Endodermal cell (in vitro differentiated cells): ENCODE results near the gene GTF2A1. TPM values are rescaled to one million over a fixed set of nuclear protein-coding genes. Genes with fewer than 3 reads are reported as not detected.

Experiments
- DNase-seq: peaks from one replicate; pipeline ENCODE4 v3.0.0-alpha.2; 2017
- H3K27ac ChIP-seq: 2 replicates; pipeline ENCODE4 v1.5.1; 2013; ENCODE audit warnings: mild to moderate bottlenecking, low read depth, low read length, moderate library complexity
- H3K27me3 ChIP-seq: 2 replicates; pipeline ENCODE4 v1.6.1; 2013; ENCODE audit warnings: mild to moderate bottlenecking, low read length, moderate library complexity; ENCODE audit not compliant: insufficient read depth, control insufficient read depth, poor library complexity, severe bottlenecking
- H3K36me3 ChIP-seq: 2 replicates; pipeline ENCODE4 v1.7.0; 2013; ENCODE audit warnings: mild to moderate bottlenecking, low read length, moderate library complexity; ENCODE audit not compliant: control insufficient read depth, insufficient read depth
- H3K4me1 ChIP-seq: one replicate; pipeline ENCODE4 v1.7.0; 2013; ENCODE audit warnings: low read length; ENCODE audit not compliant: control insufficient read depth, insufficient read depth
- H3K4me3 ChIP-seq: 2 replicates; pipeline ENCODE4 v1.5.1; 2013; ENCODE audit warnings: mild to moderate bottlenecking, low read length, moderate library complexity
- H3K9ac ChIP-seq: 2 replicates; pipeline ENCODE4 v1.6.1; 2013; ENCODE audit warnings: mild to moderate bottlenecking, low read length, moderate library complexity; ENCODE audit not compliant: poor library complexity, severe bottlenecking; ENCODE audit errors: extremely low read depth
- H3K9me3 ChIP-seq: 2 replicates; pipeline ENCODE4 v1.6.1; 2013; ENCODE audit warnings: mild to moderate bottlenecking, low read length, moderate library complexity; ENCODE audit not compliant: control insufficient read depth
- H3K27ac Mint-ChIP-seq: 2 replicates; pipeline ENCODE4 v1.8.0; 2020; ENCODE audit warnings: mixed read lengths
- H3K27me3 Mint-ChIP-seq: 2 replicates; pipeline ENCODE4 v1.8.0; 2021; ENCODE audit warnings: mild to moderate bottlenecking, mixed read lengths; ENCODE audit not compliant: insufficient read depth
- H3K36me3 Mint-ChIP-seq: 2 replicates; pipeline ENCODE4 v1.8.0; 2020; ENCODE audit warnings: low read depth, mixed read lengths
- H3K4me1 Mint-ChIP-seq: 2 replicates; pipeline ENCODE4 v1.8.0; 2020; ENCODE audit warnings: mixed read lengths
- H3K4me3 Mint-ChIP-seq: 2 replicates; pipeline ENCODE4 v1.8.0; 2020; ENCODE audit warnings: mild to moderate bottlenecking, moderate library complexity, mixed read lengths
- H3K9me3 Mint-ChIP-seq: 2 replicates; pipeline ENCODE4 v1.8.0; 2020; ENCODE audit warnings: mild to moderate bottlenecking, mixed read lengths
- CTCF ChIP-seq: fragments of 200-600 bp; sonication (generic); conservative IDR thresholded peaks from 2 replicates; pipeline ENCODE4 v1.5.0; 2021; ENCODE audit warnings: antibody characterized with exemption, mild to moderate bottlenecking
- WGBS, 2 experiments: methylation state at CpG; one replicate each; pipeline versions ENCODE4 v1.1.5 to v1.1.7; 2013; ENCODE audit warnings: missing lambda C conversion rate in 2 of 2, mixed read lengths in 1 of 2; ENCODE audit not compliant: insufficient coverage in 1 of 2, insufficient read length in 1 of 2; 5-methylcytosine and 5-hydroxymethylcytosine counted together
- total RNA-seq, 2 donors: library from RNA; stranded (reverse); fragmentation: NEBNext Ultra II Directional in 1 of 2; extraction: Animal tissue kit (Norgen Biotek cat#: 25700) in 1 of 2; gene quantifications; 2 replicates in 1 of 2; 3 replicates in 1 of 2; pipeline ENCODE4 v1.2.1, GENCODE V29; 2021

Gene GTF2A1
- total RNA-seq, 2 donors from 2014 or later: 34.3 to 34.4 TPM

DNA sequence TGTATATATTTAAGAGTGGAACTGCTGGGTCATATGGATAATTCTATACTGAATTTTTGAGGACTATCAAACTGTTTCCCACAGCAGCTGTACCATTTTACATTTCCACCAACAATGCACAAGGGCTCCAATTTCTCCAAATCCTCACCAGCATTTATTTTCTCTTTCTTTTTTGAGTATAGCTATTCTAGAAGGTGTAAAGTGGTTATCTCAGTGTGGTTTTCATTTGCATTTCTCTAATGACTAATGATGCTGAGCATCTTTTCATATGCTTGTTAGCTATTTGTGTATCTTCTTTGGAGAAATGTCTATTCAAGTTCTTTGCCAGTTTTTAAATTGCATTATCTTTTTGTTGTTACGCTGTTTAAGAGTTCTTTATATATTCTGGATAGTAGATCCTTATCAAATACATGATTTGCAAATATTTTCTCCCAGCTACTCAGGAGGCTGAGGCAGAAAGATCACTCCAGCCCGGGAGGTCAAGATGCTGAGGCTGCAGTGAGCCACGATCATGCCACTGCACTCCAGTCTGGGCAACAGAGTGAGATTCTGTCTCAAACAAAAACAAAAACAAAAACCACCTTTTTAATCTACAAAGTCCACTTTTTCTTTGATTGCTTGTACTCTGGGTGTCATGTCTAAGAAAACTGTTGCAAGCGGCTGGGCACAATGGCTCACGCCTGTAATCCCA is 32.8 kb downstream of the GTF2A1 start:
- Mint-ChIP-seq H3K27me3 (no peaks in the 10 kb centered on the region), H3K9me3 (no peaks in the 10 kb centered on the region), H3K27ac (no peak overlapping the region), H3K4me1 (no peaks in the 10 kb centered on the region), H3K4me3 (no peak overlapping the region), H3K36me3 (peaks cover 59% of the 10 kb centered on the region)
- no peaks in the 10 kb centered on the region for H3K4me1 ChIP-seq
- H3K9me3 ChIP-seq: no peaks in the 10 kb centered on the region
- H3K4me3 ChIP-seq: no peak overlapping the region
- H3K9ac ChIP-seq: no peak overlapping the region
- no peak overlapping the region for H3K27ac ChIP-seq
- H3K27me3 ChIP-seq: no peaks in the 10 kb centered on the region
- WGBS, 2 experiments: 95 to 100% methylated on average over 4 of the region's 5 CpGs
- H3K36me3 ChIP-seq: peaks cover 85% of the 10 kb centered on the region
- DNase-seq: no peak
- TF ChIP-seq CTCF: no peak

GRCh38 chr14:81179631-81180030 is 41.1 kb downstream of the GTF2A1 start:
- TF ChIP-seq CTCF: no peak
- H3K9me3 ChIP-seq: no peaks in the 10 kb centered on the region
- Mint-ChIP-seq H3K27me3 (no peaks in the 10 kb centered on the region), H3K4me1 (no peaks in the 10 kb centered on the region), H3K4me3 (no peak overlapping the region), H3K9me3 (no peaks in the 10 kb centered on the region), H3K27ac (no peak overlapping the region), H3K36me3 (peaks cover 33% of the 10 kb centered on the region)
- peaks cover 69% of the 10 kb centered on the region for H3K36me3 ChIP-seq
- no peaks in the 10 kb centered on the region for H3K4me1 ChIP-seq
- no peak for DNase-seq
- no peak overlapping the region for H3K27ac ChIP-seq
- H3K27me3 ChIP-seq: no peaks in the 10 kb centered on the region
- 94% methylated on average over 2 of the region's 2 CpGs; no CpG with 5 or more reads in 1 of the 2 experiments for WGBS, 2 experiments
- H3K9ac ChIP-seq: no peak overlapping the region
- H3K4me3 ChIP-seq: no peak overlapping the region

DNA sequence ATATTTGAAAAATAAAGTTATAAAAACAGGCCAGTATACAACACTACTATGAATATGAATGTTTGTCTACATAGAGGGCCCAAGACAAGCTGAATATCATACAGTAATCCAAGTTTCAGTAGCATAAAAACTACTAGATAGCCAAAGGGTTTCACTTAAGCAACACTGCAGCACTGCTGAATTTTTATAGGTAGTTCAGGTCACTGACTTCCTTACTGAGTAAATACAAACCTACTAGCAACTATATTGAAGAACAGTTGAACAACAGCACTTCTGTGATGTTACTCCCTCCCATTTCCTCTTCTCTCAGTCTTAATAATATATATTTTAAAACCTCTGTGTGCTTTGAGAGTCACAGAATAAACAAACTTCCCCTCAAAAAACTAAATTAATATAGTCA is 42.7 kb downstream of the GTF2A1 start:
- Mint-ChIP-seq H3K4me1 (no peaks in the 10 kb centered on the region), H3K4me3 (no peak overlapping the region), H3K27me3 (no peaks in the 10 kb centered on the region), H3K36me3 (peaks cover 27% of the 10 kb centered on the region), H3K9me3 (no peaks in the 10 kb centered on the region), H3K27ac (no peak overlapping the region)
- Histone ChIP-seq H3K4me3 (no peak overlapping the region), H3K27me3 (no peaks in the 10 kb centered on the region), H3K9ac (no peak overlapping the region), H3K4me1 (no peaks in the 10 kb centered on the region), H3K27ac (no peak overlapping the region), H3K36me3 (peaks cover 55% of the 10 kb centered on the region), H3K9me3 (no peaks in the 10 kb centered on the region)
- no peak for TF ChIP-seq CTCF
- no peak for DNase-seq
